Mesodermal cell (in vitro differentiated cells): ENCODE results near the gene NFYB.

Source experiments
- H3K27ac ChIP-seq: 2 replicates; pipeline ENCODE4 v1.7.0; 2013; ENCODE audit warnings: mild to moderate bottlenecking, low read depth, low read length, moderate library complexity; ENCODE audit not compliant: severe bottlenecking
- H3K36me3 ChIP-seq: 2 replicates; pipeline ENCODE4 v1.7.1; 2013; ENCODE audit warnings: mild to moderate bottlenecking, low read length, moderate library complexity; ENCODE audit not compliant: control insufficient read depth, insufficient read depth
- H3K4me1 ChIP-seq: one replicate; pipeline ENCODE4 v1.7.1; 2013; ENCODE audit warnings: mild to moderate bottlenecking, low read length; ENCODE audit not compliant: insufficient read depth, control insufficient read depth, poor library complexity, severe bottlenecking
- H3K4me3 ChIP-seq: 2 replicates; pipeline ENCODE4 v1.7.0; 2013; ENCODE audit warnings: low read length, control low read depth, mild to moderate bottlenecking; ENCODE audit not compliant: insufficient read depth, poor library complexity, severe bottlenecking; ENCODE audit errors: extremely low read depth
- H3K9me3 ChIP-seq: 2 replicates; pipeline ENCODE4 v1.7.1; 2013; ENCODE audit warnings: mild to moderate bottlenecking, low read length, moderate library complexity; ENCODE audit not compliant: control insufficient read depth
- WGBS, 2 experiments: methylation state at CpG; one replicate each; pipeline ENCODE4 v1.1.5; 2013; ENCODE audit warnings: missing lambda C conversion rate in 2 of 2; ENCODE audit not compliant: insufficient coverage in 2 of 2; 5-methylcytosine and 5-hydroxymethylcytosine counted together

NFYB gene

GRCh38 chr12:104137001-104137901 lies 759 bp downstream of the NFYB start:
- H3K27ac ChIP-seq = peak overlapping the region; percentile 86
- H3K4me1 ChIP-seq = peaks cover 38% of the 10 kb centered on the region
- WGBS, 2 experiments = 0 to 1% methylated on average over 47 to 59 of the region's 78 CpGs
- H3K4me3 ChIP-seq = peak overlapping the region; percentile 65
- H3K36me3 ChIP-seq = peaks cover 10% of the 10 kb centered on the region
- no peaks in the 10 kb centered on the region for H3K9me3 ChIP-seq

DNA sequence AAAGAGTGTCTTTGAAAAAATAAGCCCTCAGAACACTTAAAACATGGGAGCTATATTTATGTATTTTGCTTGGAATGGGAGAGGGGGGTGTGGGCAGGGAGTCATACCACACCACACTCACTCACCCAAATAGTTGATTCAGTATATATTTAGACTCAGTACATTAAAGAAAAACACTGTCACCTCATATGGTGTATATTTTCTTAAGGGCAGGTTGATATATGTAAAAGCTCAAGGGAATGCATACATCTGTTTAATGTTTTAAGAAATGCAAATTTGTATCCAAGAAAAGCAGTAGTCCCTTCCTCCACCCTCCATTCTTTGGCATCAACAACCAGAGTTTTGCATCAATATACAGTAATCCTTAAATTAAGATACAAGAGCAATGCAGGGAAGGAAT lies 1.4 kb downstream of the NFYB start:
- peaks cover 17% of the 10 kb centered on the region for H3K36me3 ChIP-seq
- H3K4me1 ChIP-seq = peaks cover 45% of the 10 kb centered on the region
- H3K4me3 ChIP-seq = peak overlapping the region; percentile 65
- H3K27ac ChIP-seq = peak overlapping the region; percentile 86
- no peaks in the 10 kb centered on the region for H3K9me3 ChIP-seq

DNA sequence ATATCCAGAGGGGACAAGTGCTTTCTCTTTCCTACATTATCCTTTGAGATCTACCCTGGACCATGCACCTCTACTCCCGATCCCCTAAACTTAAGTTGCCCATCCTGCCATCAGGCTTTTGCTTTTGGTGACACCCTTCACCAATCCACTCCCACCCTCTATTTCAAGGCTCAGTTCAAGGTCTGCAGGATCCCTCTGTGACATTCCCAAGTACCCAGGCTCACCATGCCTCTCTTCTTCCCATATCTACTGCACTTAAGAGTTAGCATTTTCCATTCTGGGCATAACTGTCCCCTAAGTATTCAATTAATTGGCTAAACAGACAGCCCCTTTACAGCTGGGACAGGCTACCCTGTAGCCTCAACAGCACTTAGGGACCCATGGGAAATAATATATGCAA lies 3.1 kb downstream of the NFYB start:
- WGBS, 2 experiments = 90 to 100% methylated on average over 1 of the region's 1 CpG
- H3K4me1 ChIP-seq = peaks cover 62% of the 10 kb centered on the region
- no peak overlapping the region for H3K27ac ChIP-seq
- no peaks in the 10 kb centered on the region for H3K9me3 ChIP-seq
- peaks cover 21% of the 10 kb centered on the region for H3K36me3 ChIP-seq
- no peak overlapping the region for H3K4me3 ChIP-seq

- no peak overlapping the region for H3K27ac ChIP-seq
- H3K36me3 ChIP-seq = peaks cover 31% of the 10 kb centered on the region
- 100% methylated on average over 1 of the region's 1 CpG for WGBS, 2 experiments
- peaks cover 65% of the 10 kb centered on the region for H3K4me1 ChIP-seq
- no peaks in the 10 kb centered on the region for H3K9me3 ChIP-seq
- no peak overlapping the region for H3K4me3 ChIP-seq
Observed at GRCh38 chr12:104133866-104134265, 4.1 kb downstream of the NFYB start.

GRCh38 chr12:104133321-104133720 lies 4.7 kb downstream of the NFYB start:
- Histone ChIP-seq H3K36me3 (peaks cover 37% of the 10 kb centered on the region), H3K4me3 (no peak overlapping the region), H3K9me3 (no peaks in the 10 kb centered on the region), H3K4me1 (peaks cover 60% of the 10 kb centered on the region), H3K27ac (peak overlapping the region; percentile 43)
- 96 to 100% methylated on average over 2 to 4 of the region's 5 CpGs for WGBS, 2 experiments

GRCh38 chr12:104132351-104132956 lies 5.6 kb downstream of the NFYB start:
- peak overlapping the region; percentile 30 for H3K27ac ChIP-seq
- no peak overlapping the region for H3K4me3 ChIP-seq
- WGBS, 2 experiments = 81 to 83% methylated on average over 3 to 4 of the region's 7 CpGs
- peaks cover 44% of the 10 kb centered on the region for H3K36me3 ChIP-seq
- H3K9me3 ChIP-seq = no peaks in the 10 kb centered on the region
- peaks cover 60% of the 10 kb centered on the region for H3K4me1 ChIP-seq

DNA sequence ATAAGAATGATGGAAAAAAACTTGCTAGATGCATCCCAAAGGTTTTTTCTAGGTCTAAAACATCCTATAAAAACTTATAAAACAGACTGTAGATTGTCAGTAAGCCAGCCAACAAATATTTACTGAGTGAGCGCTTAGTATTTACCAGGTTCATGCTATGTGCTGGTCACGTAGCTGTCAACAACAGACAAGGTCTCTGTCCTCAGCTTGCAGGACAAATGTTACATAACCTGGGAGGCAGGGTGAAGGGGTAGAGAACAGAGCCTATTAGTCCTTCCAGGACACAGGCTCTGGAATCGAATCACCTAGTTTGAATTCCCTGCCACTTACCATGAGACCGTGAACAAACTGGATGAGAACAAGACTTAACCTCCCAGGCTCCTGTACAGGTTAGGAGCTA lies 6.4 kb downstream of the NFYB start:
- Histone ChIP-seq H3K4me3 (no peak overlapping the region), H3K36me3 (peaks cover 52% of the 10 kb centered on the region), H3K4me1 (peaks cover 60% of the 10 kb centered on the region), H3K9me3 (no peaks in the 10 kb centered on the region), H3K27ac (no peak overlapping the region)
- 87 to 100% methylated on average over 2 to 3 of the region's 4 CpGs for WGBS, 2 experiments

DNA sequence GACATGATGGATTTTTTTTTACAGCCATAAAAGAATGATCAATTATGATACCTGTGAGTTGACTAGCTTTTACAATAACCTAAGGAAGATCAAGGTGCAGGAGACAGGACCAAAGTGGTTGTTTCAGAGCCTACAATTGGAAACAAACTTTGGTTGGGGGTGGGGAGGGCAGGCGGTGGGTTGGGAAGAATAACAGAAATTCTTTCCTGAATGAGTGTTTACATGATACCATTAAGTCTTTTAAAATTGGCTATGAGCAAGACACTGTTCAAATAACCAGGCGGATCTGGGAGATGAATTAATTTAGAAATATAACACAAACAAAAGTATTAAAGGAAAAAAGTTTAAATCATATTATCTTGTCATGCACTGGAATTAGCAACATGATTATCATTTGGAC lies 7.2 kb downstream of the NFYB start:
- H3K4me3 ChIP-seq = no peak overlapping the region
- H3K36me3 ChIP-seq = peaks cover 60% of the 10 kb centered on the region
- WGBS, 2 experiments = 100% methylated on average over 1 of the region's 2 CpGs
- H3K27ac ChIP-seq = no peak overlapping the region
- H3K9me3 ChIP-seq = no peaks in the 10 kb centered on the region
- H3K4me1 ChIP-seq = peaks cover 57% of the 10 kb centered on the region

GRCh38 chr12:104126548-104126947 lies 11.5 kb downstream of the NFYB start:
- peaks cover 76% of the 10 kb centered on the region for H3K36me3 ChIP-seq
- no peak overlapping the region for H3K27ac ChIP-seq
- WGBS, 2 experiments = no CpG with 5 or more reads among the region's 3 CpGs
- H3K4me1 ChIP-seq = peaks cover 25% of the 10 kb centered on the region
- no peak overlapping the region for H3K4me3 ChIP-seq
- no peaks in the 10 kb centered on the region for H3K9me3 ChIP-seq

DNA sequence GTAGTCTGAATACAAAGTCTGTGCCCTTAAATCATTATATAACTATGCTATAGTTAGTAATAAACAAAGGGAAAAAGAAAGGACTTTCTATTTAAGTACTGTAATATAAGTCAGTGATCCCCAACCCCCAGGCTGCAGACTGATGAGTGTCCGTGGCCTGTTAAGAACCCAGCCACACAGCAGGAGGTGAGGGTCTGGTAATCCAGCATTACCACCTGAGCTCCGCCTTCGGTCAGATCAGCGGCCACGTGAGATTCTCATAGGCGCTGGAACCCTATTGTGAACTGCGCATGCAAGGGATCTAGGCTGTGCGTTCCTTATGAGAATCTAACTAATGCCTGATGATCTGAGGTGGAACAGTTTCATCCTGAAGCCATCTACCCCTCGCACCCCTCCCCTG lies 15.7 kb downstream of the NFYB start:
- no peak overlapping the region for H3K4me3 ChIP-seq
- H3K4me1 ChIP-seq = peaks cover 11% of the 10 kb centered on the region
- H3K36me3 ChIP-seq = peaks cover 65% of the 10 kb centered on the region
- H3K9me3 ChIP-seq = no peaks in the 10 kb centered on the region
- 90 to 93% methylated on average over 3 to 8 of the region's 9 CpGs for WGBS, 2 experiments
- no peak overlapping the region for H3K27ac ChIP-seq

DNA sequence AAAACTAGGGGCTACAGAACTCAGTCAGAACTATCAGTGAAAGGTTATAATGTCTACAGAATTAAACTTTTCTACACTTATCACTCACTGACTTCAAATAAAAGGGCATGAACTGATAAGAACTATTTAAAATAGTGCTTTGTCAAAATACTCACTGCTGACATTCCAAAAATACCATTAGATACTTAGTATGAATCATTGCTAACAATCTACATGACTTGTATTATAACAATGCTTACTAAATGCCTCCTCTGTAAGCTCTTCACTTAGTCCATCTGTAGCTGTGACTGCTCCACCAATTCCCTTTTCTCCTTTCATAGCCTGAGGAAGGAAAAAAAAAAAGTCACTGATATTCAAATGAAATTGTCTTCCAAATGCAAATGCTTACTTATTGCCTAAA lies 17.0 kb downstream of the NFYB start:
- H3K4me1 ChIP-seq = peaks cover 11% of the 10 kb centered on the region
- H3K4me3 ChIP-seq = no peak overlapping the region
- no peaks in the 10 kb centered on the region for H3K9me3 ChIP-seq
- no peak overlapping the region for H3K27ac ChIP-seq
- H3K36me3 ChIP-seq = peaks cover 53% of the 10 kb centered on the region
